GM21737 (cell line): ENCODE data around the gene FAM3B.
"Not testable (repeated sequence)": the region's sequence is repeated elsewhere in the genome, so short reads cannot be mapped to it uniquely, and the experiment has no call there.

ENCODE experiments used
- ATAC-seq: cut with Tn5 transposase; IDR thresholded peaks from one replicate; pipeline ENCODE4 v1.9.1; 2021; ENCODE audit warnings: mild to moderate bottlenecking, moderate library complexity; ENCODE audit not compliant: unreplicated experiment

Gene FAM3B

GRCh38 chr21:41349126-41349525 is 32.5 kb downstream of the FAM3B start:
- no peak for ATAC-seq

- no peak for ATAC-seq
These were observed 33.2 kb downstream of the FAM3B start for GRCh38 chr21:41349619-41350390.

- ATAC-seq: no peak
These were observed 34.0 kb downstream of the FAM3B start for GRCh38 chr21:41350436-41351155.

GRCh38 chr21:41357546-41357945 is 40.9 kb downstream of the FAM3B start:
- no peak for ATAC-seq

- ATAC-seq: no peak
These were observed 41.9 kb downstream of the FAM3B start for GRCh38 chr21:41358193-41359166.

- no peak for ATAC-seq
These were observed 42.7 kb downstream of the FAM3B start for GRCh38 chr21:41359286-41359685.

- not testable (repeated sequence) for ATAC-seq
These were observed 43.1 kb downstream of the FAM3B start for GRCh38 chr21:41359754-41360071.

- no peak for ATAC-seq
These were observed 43.6 kb downstream of the FAM3B start for GRCh38 chr21:41360072-41360821.

GRCh38 chr21:41361053-41361785 is 44.6 kb downstream of the FAM3B start:
- no peak for ATAC-seq

GRCh38 chr21:41361786-41362604 is 45.4 kb downstream of the FAM3B start, which contains the start of gene MX2:
MX2 (plus strand) TSS chr21:41362027; CDS start chr21:41376907, 14,880 bp downstream.
- peak; percentile 43 for ATAC-seq

- no peak for ATAC-seq
These were observed 46.2 kb downstream of the FAM3B start for GRCh38 chr21:41362605-41363369.

- ATAC-seq: no peak
These were observed 47.0 kb downstream of the FAM3B start for GRCh38 chr21:41363370-41364270.

GRCh38 chr21:41364308-41364707 is 47.7 kb downstream of the FAM3B start:
- ATAC-seq: no peak

GRCh38 chr21:41365377-41366107 is 48.9 kb downstream of the FAM3B start:
- no peak for ATAC-seq

GRCh38 chr21:41366522-41367151 is 50.0 kb downstream of the FAM3B start:
- no peak for ATAC-seq
